Tibial artery (tissue), 4 donors: Measurements from ENCODE around the gene ERMN.
"Not testable (repeated sequence)": the region's sequence is repeated elsewhere in the genome, so short reads cannot be mapped to it uniquely, and the experiment has no call there.

Experiments
- DNase-seq, 2 donors: peaks; one replicate each; pipeline ENCODE4 v3.0.0-alpha.2; 2019
- H3K27ac ChIP-seq, 2 donors: fragments of 200-600 bp; sonication (generic) in 1 of 2; 1 replicate in 1 of 2; 2 replicates in 1 of 2; pipeline ENCODE4 v1.5.1; 2018 to 2019; ENCODE audit warnings: mild to moderate bottlenecking in 1 of 2
- H3K27me3 ChIP-seq, 2 donors: fragments of 200-600 bp; sonication (generic) in 1 of 2; one replicate each; pipeline versions ENCODE4 v1.5.1 to v1.6.0; 2016 to 2019
- H3K36me3 ChIP-seq, 3 donors: fragments of 200-600 bp; sonication (generic) in 2 of 3; one replicate each; pipeline ENCODE4 v1.5.1; 2016 to 2019; ENCODE audit warnings: mild to moderate bottlenecking in 2 of 3
- H3K4me1 ChIP-seq, 4 donors: fragments of 200-600 bp; sonication (generic) in 2 of 4; 1 replicate in 3 of 4; 2 replicates in 1 of 4; pipeline ENCODE4 v1.5.1; 2016 to 2019
- H3K4me3 ChIP-seq, 2 donors: fragments of 200-600 bp; sonication (generic) in 1 of 2; 1 replicate in 1 of 2; 2 replicates in 1 of 2; pipeline ENCODE4 v1.5.1; 2018 to 2019; ENCODE audit warnings: mild to moderate bottlenecking in 2 of 2
- H3K9me3 ChIP-seq, 3 donors: fragments of 200-600 bp; sonication (generic) in 1 of 3; one replicate each; pipeline ENCODE4 v1.5.1; 2016 to 2019
- CTCF ChIP-seq, 2 experiments: fragments of 200-600 bp in 1 of 2; fragments of 450-650 bp in 1 of 2; IDR thresholded peaks; one replicate each; pipeline ENCODE4 v1.5.1; 2017 to 2019; ENCODE audit warnings: antibody characterized with exemption in 2 of 2, mild to moderate bottlenecking in 1 of 2, moderate library complexity in 1 of 2
- intact Hi-C: fragments of 100-400 bp; cut with DNase I; formaldehyde crosslinking; loops from one replicate; pipeline ENCODE4 v1.15.0; 2023; ENCODE audit warnings: low total_unique reads

Gene ERMN

GRCh38 chr2:157348291-157348921, 22.8 kb upstream of the ERMN start:
- Histone ChIP-seq H3K4me1 (no peaks in the 10 kb centered on the region), H3K27ac (no peak overlapping the region), H3K9me3 (peaks cover 0 to 8% (median 0%) of the 10 kb centered on the region in 3 donors), H3K4me3 (no peak overlapping the region), H3K36me3 (no peaks in the 10 kb centered on the region), H3K27me3 (no peaks in the 10 kb centered on the region)
- DNase-seq: no peak
- no peak for TF ChIP-seq CTCF (IDR thresholded peaks at IDR 0.05)
- intact Hi-C loops: no loop called here

- DNase-seq: no peak
- Histone ChIP-seq H3K9me3 (peaks cover 0 to 8% (median 0%) of the 10 kb centered on the region in 3 donors), H3K27ac (no peak overlapping the region), H3K4me1 (no peaks in the 10 kb centered on the region), H3K4me3 (no peak overlapping the region), H3K36me3 (no peaks in the 10 kb centered on the region), H3K27me3 (no peaks in the 10 kb centered on the region)
- no peak for TF ChIP-seq CTCF (IDR thresholded peaks at IDR 0.05)
- intact Hi-C loops: no loop called here
These were observed 20.2 kb upstream of the ERMN start for GRCh38 chr2:157345647-157346389.

- H3K36me3 ChIP-seq, H3K4me1 ChIP-seq, H3K9me3 ChIP-seq, H3K27ac ChIP-seq, H3K27me3 ChIP-seq, intact Hi-C loops, DNase-seq, H3K4me3 ChIP-seq: not testable (repeated sequence)
These were observed 15.8 kb upstream of the ERMN start for GRCh38 chr2:157341381-157341780.

- no peak for TF ChIP-seq CTCF (IDR thresholded peaks at IDR 0.05)
These were observed 14.5 kb upstream of the ERMN start for GRCh38 chr2:157339965-157340655.

GRCh38 chr2:157337978-157338377, 12.4 kb upstream of the ERMN start:
- no peaks in the 10 kb centered on the region for H3K36me3 ChIP-seq
- no peaks in the 10 kb centered on the region for H3K27me3 ChIP-seq
- TF ChIP-seq CTCF (IDR thresholded peaks at IDR 0.05): no peak
- H3K4me3 ChIP-seq: no peak overlapping the region
- intact Hi-C loops: loop anchor here (10.0 kb wide), 1 partner anchor 157 kb away; no protein-coding TSS in a partner anchor
- no peak for DNase-seq
- no peak overlapping the region for H3K27ac ChIP-seq
- H3K4me1 ChIP-seq: peaks cover 0 to 8% (median 0%) of the 10 kb centered on the region in 4 donors
- no peaks in the 10 kb centered on the region for H3K9me3 ChIP-seq

More at GRCh38 chr2:157339965-157340655, 14.5 kb upstream of the ERMN start:
- Histone ChIP-seq H3K4me1 (peaks cover 0 to 8% (median 0%) of the 10 kb centered on the region in 4 donors), H3K4me3 (no peak overlapping the region), H3K9me3 (peaks cover 0 to 8% (median 0%) of the 10 kb centered on the region in 3 donors), H3K36me3 (no peaks in the 10 kb centered on the region), H3K27ac (no peak overlapping the region), H3K27me3 (no peaks in the 10 kb centered on the region)
- intact Hi-C loops: loop anchor here (10.0 kb wide), 1 partner anchor 155 kb away; no protein-coding TSS in a partner anchor
- no peak for DNase-seq
